HL-60 (cell line): ENCODE data around the gene RBM18.

ENCODE experiments used
- DNase-seq, 2 experiments: peaks; one replicate each; pipeline ENCODE4 v3.0.0-alpha.2; 2010 to 2020; ENCODE audit warnings: low read depth in 1 of 2, low spot score in 1 of 2
- H3K27ac ChIP-seq: fragments of 250-450 bp; sonication (Bioruptor Pico); replicated peaks from 2 replicates; pipeline ENCODE4 v1.5.1; 2020; ENCODE audit warnings: mild to moderate bottlenecking, moderate library complexity
- H3K27me3 ChIP-seq: fragments of 250-450 bp; sonication (Bioruptor Pico); 2 replicates; pipeline ENCODE4 v1.5.1; 2021; ENCODE audit warnings: mild to moderate bottlenecking, moderate library complexity; ENCODE audit not compliant: insufficient read depth, poor library complexity, severe bottlenecking
- H3K4me3 ChIP-seq: replicated peaks from 2 replicates; pipeline ENCODE4 v1.5.1; 2011; ENCODE audit warnings: mild to moderate bottlenecking, control low read depth, low read length; ENCODE audit not compliant: insufficient read depth
- CTCF ChIP-seq: IDR thresholded peaks from one replicate; pipeline ENCODE4 v1.5.1; 2011; ENCODE audit warnings: low read length, control low read depth, inconsistent platforms; ENCODE audit not compliant: insufficient read depth
- GABPA ChIP-seq: IDR thresholded peaks from 2 replicates; pipeline ENCODE4 v1.6.1; 2012; ENCODE audit warnings: low read depth
- POLR2AphosphoS5 ChIP-seq: IDR thresholded peaks from 2 replicates; pipeline ENCODE4 v1.6.1; 2012; ENCODE audit warnings: low read depth
- SPI1 ChIP-seq: IDR thresholded peaks from 2 replicates; pipeline ENCODE4 v1.6.1; 2012; ENCODE audit warnings: low read depth, mild to moderate bottlenecking, borderline replicate concordance
- TF ChIP-seq, protein P1 (sequence below): IDR thresholded peaks from 2 replicates; pipeline ENCODE4 v1.6.1; 2012; ENCODE audit warnings: low read depth; ENCODE audit not compliant: insufficient replicate concordance

Gene RBM18

DNA sequence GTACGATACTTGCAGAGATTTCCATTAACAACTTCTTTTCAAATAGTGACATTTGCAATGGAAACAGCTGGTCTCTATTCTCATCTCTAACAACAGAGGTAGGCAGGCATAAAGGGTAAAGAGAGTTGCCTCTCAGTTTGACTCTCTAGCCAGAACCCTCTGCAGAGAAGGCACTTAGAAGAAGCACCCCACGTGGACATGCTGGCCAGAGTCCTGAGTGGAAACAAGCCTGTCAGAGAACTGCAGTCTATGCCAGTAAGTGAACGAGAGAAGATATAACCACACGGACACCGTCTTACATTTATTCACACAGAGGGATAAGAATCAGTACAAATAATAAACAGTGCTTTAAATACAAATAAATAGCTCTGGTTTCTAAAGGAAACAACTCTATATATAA is 24.9 kb downstream of the RBM18 start:
- Histone ChIP-seq H3K4me3 (no peak overlapping the region), H3K27ac (no peak overlapping the region), H3K27me3 (no peaks in the 10 kb centered on the region)
- no peak for TF ChIP-seq POLR2AphosphoS5
- no peak for TF ChIP-seq GABPA
- TF ChIP-seq SPI1: no peak
- TF ChIP-seq CTCF: no peak
- TF ChIP-seq, protein P1, sequence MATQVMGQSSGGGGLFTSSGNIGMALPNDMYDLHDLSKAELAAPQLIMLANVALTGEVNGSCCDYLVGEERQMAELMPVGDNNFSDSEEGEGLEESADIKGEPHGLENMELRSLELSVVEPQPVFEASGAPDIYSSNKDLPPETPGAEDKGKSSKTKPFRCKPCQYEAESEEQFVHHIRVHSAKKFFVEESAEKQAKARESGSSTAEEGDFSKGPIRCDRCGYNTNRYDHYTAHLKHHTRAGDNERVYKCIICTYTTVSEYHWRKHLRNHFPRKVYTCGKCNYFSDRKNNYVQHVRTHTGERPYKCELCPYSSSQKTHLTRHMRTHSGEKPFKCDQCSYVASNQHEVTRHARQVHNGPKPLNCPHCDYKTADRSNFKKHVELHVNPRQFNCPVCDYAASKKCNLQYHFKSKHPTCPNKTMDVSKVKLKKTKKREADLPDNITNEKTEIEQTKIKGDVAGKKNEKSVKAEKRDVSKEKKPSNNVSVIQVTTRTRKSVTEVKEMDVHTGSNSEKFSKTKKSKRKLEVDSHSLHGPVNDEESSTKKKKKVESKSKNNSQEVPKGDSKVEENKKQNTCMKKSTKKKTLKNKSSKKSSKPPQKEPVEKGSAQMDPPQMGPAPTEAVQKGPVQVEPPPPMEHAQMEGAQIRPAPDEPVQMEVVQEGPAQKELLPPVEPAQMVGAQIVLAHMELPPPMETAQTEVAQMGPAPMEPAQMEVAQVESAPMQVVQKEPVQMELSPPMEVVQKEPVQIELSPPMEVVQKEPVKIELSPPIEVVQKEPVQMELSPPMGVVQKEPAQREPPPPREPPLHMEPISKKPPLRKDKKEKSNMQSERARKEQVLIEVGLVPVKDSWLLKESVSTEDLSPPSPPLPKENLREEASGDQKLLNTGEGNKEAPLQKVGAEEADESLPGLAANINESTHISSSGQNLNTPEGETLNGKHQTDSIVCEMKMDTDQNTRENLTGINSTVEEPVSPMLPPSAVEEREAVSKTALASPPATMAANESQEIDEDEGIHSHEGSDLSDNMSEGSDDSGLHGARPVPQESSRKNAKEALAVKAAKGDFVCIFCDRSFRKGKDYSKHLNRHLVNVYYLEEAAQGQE: no peak
- no peak for DNase-seq

GRCh38 chr9:122236681-122237080 is 28.0 kb downstream of the RBM18 start:
- Histone ChIP-seq H3K27ac (no peak overlapping the region), H3K4me3 (no peak overlapping the region), H3K27me3 (peaks cover 8% of the 10 kb centered on the region)
- TF ChIP-seq POLR2AphosphoS5 (no peak), GABPA (no peak), CTCF (no peak), SPI1 (no peak)
- TF ChIP-seq, protein P1: no peak
- DNase-seq: no peak

DNA sequence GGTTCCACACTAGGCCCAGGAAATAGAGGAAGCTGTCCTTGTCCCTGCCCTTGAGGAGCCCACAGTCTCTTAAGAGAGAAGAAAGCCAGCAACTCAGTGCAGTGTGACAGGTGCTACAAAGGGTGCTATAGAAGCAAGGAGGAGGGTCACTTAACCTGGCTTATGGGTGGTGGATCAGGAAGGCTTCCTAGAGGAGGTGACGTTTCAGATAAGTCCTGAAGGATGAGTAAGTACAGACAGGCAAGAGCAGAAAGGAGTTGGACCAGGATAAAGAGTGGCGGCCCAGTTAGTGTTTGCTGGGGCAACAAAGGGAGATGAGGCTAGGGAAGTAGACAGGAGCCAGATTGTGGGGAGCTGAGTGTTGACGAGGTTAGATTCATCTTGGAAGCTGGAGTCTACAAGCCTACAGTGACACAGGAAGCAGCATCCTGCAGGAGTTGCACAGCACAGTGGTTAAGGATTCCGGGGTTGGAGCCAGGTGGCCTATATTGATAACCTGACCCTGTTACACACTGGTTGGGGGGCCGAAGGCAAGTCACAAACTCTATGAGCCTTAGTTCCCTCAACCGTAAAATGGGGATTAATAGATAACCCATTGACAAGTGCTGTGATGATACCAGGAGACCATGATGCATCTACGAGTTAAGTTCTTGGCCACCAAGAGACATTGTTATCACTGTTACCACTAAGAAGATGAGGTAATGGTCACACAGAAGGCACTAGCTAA is 30.5 kb downstream of the RBM18 start:
- Histone ChIP-seq H3K4me3 (no peak overlapping the region), H3K27me3 (peaks cover 31% of the 10 kb centered on the region), H3K27ac (no peak overlapping the region)
- no peak for DNase-seq
- TF ChIP-seq CTCF (no peak), SPI1 (no peak), GABPA (no peak)
- TF ChIP-seq, protein P1: no peak
